GM12864 (cell line): Measurements from ENCODE around the gene BAIAP2L1.

Experiments used
- DNase-seq: peaks from one replicate; pipeline ENCODE4 v3.0.0-alpha.2; 2011; ENCODE audit warnings: low read depth
- H3K4me3 ChIP-seq: 2 replicates; pipeline ENCODE4 v1.5.1; 2011; ENCODE audit warnings: mild to moderate bottlenecking, low read depth, low read length, control low read depth
- TF ChIP-seq, protein P1 (sequence below): IDR thresholded peaks from 2 replicates; pipeline ENCODE4 v1.5.1; 2011; ENCODE audit warnings: low read depth, mild to moderate bottlenecking, moderate library complexity, low read length, control low read depth, inconsistent platforms; ENCODE audit errors: missing control alignments

BAIAP2L1 gene

GRCh38 chr7:98365863-98366561 is 34.9 kb downstream of the BAIAP2L1 start:
- no peak for DNase-seq
- TF ChIP-seq, protein P1, sequence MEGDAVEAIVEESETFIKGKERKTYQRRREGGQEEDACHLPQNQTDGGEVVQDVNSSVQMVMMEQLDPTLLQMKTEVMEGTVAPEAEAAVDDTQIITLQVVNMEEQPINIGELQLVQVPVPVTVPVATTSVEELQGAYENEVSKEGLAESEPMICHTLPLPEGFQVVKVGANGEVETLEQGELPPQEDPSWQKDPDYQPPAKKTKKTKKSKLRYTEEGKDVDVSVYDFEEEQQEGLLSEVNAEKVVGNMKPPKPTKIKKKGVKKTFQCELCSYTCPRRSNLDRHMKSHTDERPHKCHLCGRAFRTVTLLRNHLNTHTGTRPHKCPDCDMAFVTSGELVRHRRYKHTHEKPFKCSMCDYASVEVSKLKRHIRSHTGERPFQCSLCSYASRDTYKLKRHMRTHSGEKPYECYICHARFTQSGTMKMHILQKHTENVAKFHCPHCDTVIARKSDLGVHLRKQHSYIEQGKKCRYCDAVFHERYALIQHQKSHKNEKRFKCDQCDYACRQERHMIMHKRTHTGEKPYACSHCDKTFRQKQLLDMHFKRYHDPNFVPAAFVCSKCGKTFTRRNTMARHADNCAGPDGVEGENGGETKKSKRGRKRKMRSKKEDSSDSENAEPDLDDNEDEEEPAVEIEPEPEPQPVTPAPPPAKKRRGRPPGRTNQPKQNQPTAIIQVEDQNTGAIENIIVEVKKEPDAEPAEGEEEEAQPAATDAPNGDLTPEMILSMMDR: no peak

DNA sequence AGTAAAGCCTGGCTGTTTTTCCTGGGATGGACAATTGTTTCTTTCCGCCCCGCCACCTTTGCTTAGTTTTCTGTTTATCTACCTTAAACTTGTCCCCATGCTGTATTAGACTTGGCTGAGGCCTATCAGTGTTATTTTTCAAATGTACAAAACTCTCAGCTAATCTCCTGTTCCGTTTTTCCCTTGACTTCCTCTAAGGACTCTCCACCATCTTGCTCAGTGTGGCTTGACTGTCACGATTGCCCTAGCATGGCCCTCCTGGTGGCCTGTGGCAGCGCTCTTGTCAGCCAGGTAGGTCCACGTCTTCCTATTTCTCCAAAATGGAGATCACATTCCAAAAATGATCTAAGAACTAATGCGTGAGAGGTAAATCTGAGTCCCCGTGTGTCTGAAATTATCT is 36.7 kb downstream of the BAIAP2L1 start:
- no peak overlapping the region for H3K4me3 ChIP-seq
- no peak for DNase-seq
- TF ChIP-seq, protein P1: no peak

More at GRCh38 chr7:98365863-98366561, 34.9 kb downstream of the BAIAP2L1 start:
- H3K4me3 ChIP-seq: no peak overlapping the region

DNA sequence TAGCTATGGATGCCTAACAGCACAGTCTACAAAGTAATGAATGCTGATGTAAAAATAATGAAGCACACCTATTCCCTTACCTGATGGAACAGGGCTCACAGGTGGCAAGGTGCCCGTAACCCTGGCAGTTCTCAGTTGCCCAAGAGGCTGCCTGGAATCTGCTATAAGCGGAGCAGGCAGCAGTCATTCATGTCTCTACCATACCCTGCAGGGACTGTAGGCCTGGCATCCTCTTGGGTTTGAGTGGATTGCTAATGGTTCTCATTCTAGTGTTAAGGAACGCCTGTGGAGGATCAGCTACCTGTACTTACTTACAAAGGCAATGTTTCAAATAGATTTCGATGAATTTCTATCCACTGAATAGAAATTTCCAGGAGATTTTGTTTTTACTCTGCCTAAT is 38.4 kb downstream of the BAIAP2L1 start:
- TF ChIP-seq, protein P1: no peak
- DNase-seq: no peak
- H3K4me3 ChIP-seq: no peak overlapping the region

GRCh38 chr7:98360221-98361130 is 40.4 kb downstream of the BAIAP2L1 start:
- TF ChIP-seq, protein P1: no peak
- DNase-seq: no peak
- no peak overlapping the region for H3K4me3 ChIP-seq

GRCh38 chr7:98359395-98359794 is 41.5 kb downstream of the BAIAP2L1 start:
- no peak for DNase-seq
- H3K4me3 ChIP-seq: no peak overlapping the region
- TF ChIP-seq, protein P1: no peak

GRCh38 chr7:98358706-98359105 is 42.2 kb downstream of the BAIAP2L1 start:
- TF ChIP-seq, protein P1: no peak
- H3K4me3 ChIP-seq: no peak overlapping the region
- no peak for DNase-seq
